ENCODE measurements around the gene CREB3. TPM values are rescaled to one million over a fixed set of nuclear protein-coding genes. Genes with fewer than 3 reads are reported as not detected.

CREB3 gene
- total RNA-seq, 4 donors from 2014 or later: 17.8 to 39.6 (median 26.2) TPM

- no peak for DNase-seq
- in situ Hi-C loops (cut with MboI; ENCODE audit: low sequenced_read_pairs in 4 of 4) (loop anchor here in 1 of 4 donors (25.0 kb wide), 1 partner anchor 259 kb away; the partner anchor contains the start of gene RUSC2), intact Hi-C loops (cut with DNase I; ENCODE audit: low total_unique reads) (no loop called here)
- Histone ChIP-seq H3K4me3 (peak overlapping the region; percentile 81 to 99 (median 85)), H3K27me3 (no peaks in the 10 kb centered on the region), H3K9me3 (no peaks in the 10 kb centered on the region), H3K27ac (peak overlapping the region; percentile 88 to 97 (median 94)), H3K36me3 (peaks cover 0 to 45% of the 10 kb centered on the region in 2 donors), H3K4me1 (peaks cover 41 to 51% of the 10 kb centered on the region in 2 donors)
- TF ChIP-seq POLR2A (IDR thresholded peaks at IDR 0.05): no peak
- no peak for TF ChIP-seq CTCF (IDR thresholded peaks at IDR 0.05 in 4 of 5, conservative IDR thresholded peaks at IDR 0.05 in 1 of 5)
- ATAC-seq: no peak
Measured at GRCh38 chr9:35746583-35746982, 14.1 kb downstream of the CREB3 start.

GRCh38 chr9:35748242-35748857 lies 15.9 kb downstream of the CREB3 start:
- peak overlapping the region; percentile 81 to 99 (median 85) for H3K4me3 ChIP-seq
- TF ChIP-seq POLR2A (IDR thresholded peaks at IDR 0.05): no peak
- no peak for TF ChIP-seq CTCF (IDR thresholded peaks at IDR 0.05 in 4 of 5, conservative IDR thresholded peaks at IDR 0.05 in 1 of 5)
- H3K36me3 ChIP-seq: peaks cover 2 to 45% of the 10 kb centered on the region in 2 donors
- no peaks in the 10 kb centered on the region for H3K27me3 ChIP-seq
- in situ Hi-C loops (cut with MboI; ENCODE audit: low sequenced_read_pairs in 4 of 4) (loop anchor here in 1 of 4 donors (25.0 kb wide), 1 partner anchor 261 kb away; the partner anchor contains the start of gene RUSC2), intact Hi-C loops (cut with DNase I; ENCODE audit: low total_unique reads) (no loop called here)
- H3K9me3 ChIP-seq: no peaks in the 10 kb centered on the region
- peaks cover 41 to 49% of the 10 kb centered on the region in 2 donors for H3K4me1 ChIP-seq
- H3K27ac ChIP-seq: peak overlapping the region; percentile 88 to 97 (median 94)
- peak in 1 of 2 donors; percentile 28 for DNase-seq
- peak; percentile 15 to 24 for ATAC-seq

GRCh38 chr9:35748858-35749514 lies 16.5 kb downstream of the CREB3 start, which contains the start of the genes GBA2 and RGP1:
Gene GBA2 (minus strand): TSS chr9:35749228. CDS start chr9:35748704, 524 bp downstream.
Gene RGP1 (plus strand): TSS chr9:35749287. CDS start chr9:35749756, 469 bp downstream.
- peaks cover 41 to 45% of the 10 kb centered on the region in 2 donors for H3K4me1 ChIP-seq

More at GRCh38 chr9:35748858-35749514, 16.5 kb downstream of the CREB3 start, which contains the start of the genes GBA2 and RGP1:
- intact Hi-C loops (cut with DNase I; ENCODE audit: low total_unique reads): loop anchor here (1.0 kb wide), 3 partner anchors 17 to 103 kb away; partner anchors contain the start of genes CREB3, FAM221B and TLN1
- H3K36me3 ChIP-seq: peaks cover 2 to 45% of the 10 kb centered on the region in 2 donors
- in situ Hi-C loops (cut with MboI; ENCODE audit: low sequenced_read_pairs in 4 of 4): loop anchor here in 1 of 4 donors (25.0 kb wide), 1 partner anchor 262 kb away; the partner anchor contains the start of gene RUSC2
- peak; percentile 81 to 85 for ATAC-seq
- TF ChIP-seq CTCF (IDR thresholded peaks at IDR 0.05 in 4 of 5, conservative IDR thresholded peaks at IDR 0.05 in 1 of 5) (no peak), POLR2A (IDR thresholded peaks at IDR 0.05) (peak; percentile 88 to 95)
- no peaks in the 10 kb centered on the region for H3K27me3 ChIP-seq
- no peaks in the 10 kb centered on the region for H3K9me3 ChIP-seq
- peak within 1 kb of the TSS; percentile 88 to 97 (median 94) for H3K27ac ChIP-seq
- peak; percentile 71 to 87 for DNase-seq
- H3K4me3 ChIP-seq: peak within 1 kb of the TSS; percentile 81 to 99 (median 85)
